NCI-H187 treated with DMSO at 0.1 percent for 48 hours (cell line): ENCODE measurements around the gene IMMP2L.
"Not testable (repeated sequence)": the region's sequence is repeated elsewhere in the genome, so short reads cannot be mapped to it uniquely, and the experiment has no call there.

Source experiments
- DNase-seq: peaks from one replicate; lab custom pipeline; 2025; lab: John Stamatoyannopoulos, UW

Gene IMMP2L

GRCh38 chr7:110721395-110721794, 840.9 kb downstream of the IMMP2L start:
- no peak for DNase-seq

DNA sequence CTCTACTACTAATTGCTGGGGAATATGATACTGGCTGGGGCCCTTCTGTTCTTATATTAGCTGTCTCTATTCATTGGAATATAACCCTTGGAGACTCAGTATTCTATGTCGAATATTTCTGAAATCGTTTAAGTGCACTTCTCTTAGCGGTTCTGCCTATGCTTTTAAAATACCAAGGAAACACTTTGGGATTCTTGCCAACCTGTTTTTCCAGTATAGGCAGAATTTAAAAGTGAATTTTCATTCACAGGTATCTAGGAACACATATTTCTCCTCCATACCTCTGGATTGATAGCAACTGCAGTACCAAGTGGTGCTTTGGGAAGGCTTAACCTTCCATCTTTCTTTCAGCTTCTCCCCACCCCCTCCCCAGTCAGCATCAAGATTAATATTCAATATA, 841.7 kb downstream of the IMMP2L start:
- no peak for DNase-seq

- DNase-seq: no peak
Observed at GRCh38 chr7:110719741-110720140, 842.6 kb downstream of the IMMP2L start.

- DNase-seq: no peak
Observed at GRCh38 chr7:110718503-110719205, 843.6 kb downstream of the IMMP2L start.

GRCh38 chr7:110704225-110704624, 858.1 kb downstream of the IMMP2L start:
- DNase-seq: no peak

DNA sequence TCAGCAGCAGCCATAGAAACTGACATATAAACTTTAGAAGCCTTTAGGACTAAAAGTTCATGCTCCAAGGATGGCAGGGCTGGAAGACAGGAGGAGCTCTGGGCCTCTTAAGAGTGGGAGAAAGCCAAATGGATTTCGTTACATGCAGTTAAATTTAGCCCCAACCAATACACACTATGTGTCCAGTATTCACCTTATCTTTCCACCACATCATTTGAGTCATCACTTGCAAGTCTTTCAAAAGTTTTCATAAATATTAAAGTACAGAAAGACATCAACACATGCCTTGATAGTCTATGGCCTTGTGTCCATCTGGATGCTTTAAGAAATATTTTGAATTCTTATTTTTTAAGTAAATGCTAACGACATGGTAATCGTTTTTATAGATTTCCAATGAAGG, 863.7 kb downstream of the IMMP2L start:
- DNase-seq: no peak

- peak; percentile 49 for DNase-seq
Observed at GRCh38 chr7:110693344-110693743, 868.9 kb downstream of the IMMP2L start.

- no peak for DNase-seq
Observed at GRCh38 chr7:110688908-110689307, 873.4 kb downstream of the IMMP2L start.

DNA sequence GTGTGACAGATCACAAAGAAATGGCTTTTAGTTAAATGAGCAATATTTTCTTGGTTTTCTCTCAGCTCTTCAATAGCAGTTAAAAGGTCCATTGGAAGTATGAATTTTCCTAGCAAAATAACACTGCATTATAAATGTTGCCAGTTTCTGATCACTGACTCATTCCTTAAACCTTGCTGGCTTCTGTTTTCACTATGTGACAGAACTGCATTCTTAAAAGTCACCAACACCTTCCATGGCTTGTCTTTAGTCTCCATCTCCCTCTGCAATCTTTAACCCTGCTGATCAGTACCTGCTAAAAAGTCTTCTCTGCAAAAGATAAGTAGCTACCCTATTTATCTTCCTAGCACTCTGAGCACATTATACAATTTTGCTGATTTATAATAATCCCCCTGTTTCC, 876.4 kb downstream of the IMMP2L start:
- no peak for DNase-seq

- no peak for DNase-seq
Observed at GRCh38 chr7:110681941-110682340, 880.4 kb downstream of the IMMP2L start.

GRCh38 chr7:110677405-110677804, 884.9 kb downstream of the IMMP2L start:
- no peak for DNase-seq

GRCh38 chr7:110676785-110677184, 885.5 kb downstream of the IMMP2L start:
- DNase-seq: no peak

DNA sequence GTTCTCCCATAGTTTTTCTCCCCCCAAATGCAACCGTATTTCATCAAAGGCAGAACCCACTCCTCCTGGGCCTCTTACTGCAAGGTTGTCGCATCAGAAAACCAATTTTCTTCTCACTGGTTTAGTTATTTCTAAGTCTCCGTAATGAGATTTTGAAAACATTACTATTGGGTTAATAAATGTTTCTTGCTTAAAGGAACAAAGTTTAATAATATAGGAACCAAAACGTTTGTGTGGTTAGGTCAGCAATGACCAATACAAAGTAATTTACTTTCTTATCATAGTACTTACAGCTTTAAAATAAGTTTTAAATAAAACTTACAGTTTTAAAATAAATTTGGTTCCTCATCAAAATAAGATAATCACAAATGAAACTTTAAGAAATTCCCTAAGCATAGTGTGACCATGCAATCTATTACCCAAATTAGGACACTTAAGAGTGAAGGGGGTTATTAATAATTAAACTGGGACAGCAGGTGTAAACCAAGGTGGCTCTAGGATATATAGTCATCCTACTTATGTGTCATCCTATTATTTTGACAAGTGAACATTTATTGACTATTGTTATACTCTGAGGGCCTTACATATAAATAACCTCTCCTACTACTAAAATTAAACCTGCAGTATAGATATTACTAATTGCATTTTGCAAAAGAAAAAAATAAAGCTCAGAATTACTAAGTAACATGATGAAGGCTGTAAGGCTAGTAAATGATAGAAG, 886.7 kb downstream of the IMMP2L start:
- no peak for DNase-seq

- no peak for DNase-seq
Observed at GRCh38 chr7:110673148-110673547, 889.1 kb downstream of the IMMP2L start.

DNA sequence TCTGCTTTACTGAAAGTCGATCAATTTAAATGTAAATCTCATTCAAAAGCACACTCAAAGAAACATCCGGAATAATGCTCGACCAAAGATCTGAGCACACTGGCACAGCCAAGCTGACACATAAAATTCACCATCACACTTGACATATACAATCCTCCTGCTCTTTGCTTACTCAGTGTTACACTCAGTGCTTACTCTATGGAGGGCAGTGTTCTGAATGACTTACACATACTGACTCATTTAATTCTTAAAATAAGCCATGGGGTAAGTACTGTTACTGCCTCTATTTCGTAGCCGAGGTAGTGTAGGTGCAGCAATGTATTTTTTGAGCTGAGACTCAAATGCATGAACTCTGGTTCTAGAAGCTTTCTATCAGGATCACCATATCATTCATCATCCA, 892.9 kb downstream of the IMMP2L start:
- DNase-seq: no peak

- DNase-seq: no peak
Observed at GRCh38 chr7:110664803-110665202, 897.5 kb downstream of the IMMP2L start.

GRCh38 chr7:110660637-110661036, 901.7 kb downstream of the IMMP2L start:
- DNase-seq: not testable (repeated sequence)

DNA sequence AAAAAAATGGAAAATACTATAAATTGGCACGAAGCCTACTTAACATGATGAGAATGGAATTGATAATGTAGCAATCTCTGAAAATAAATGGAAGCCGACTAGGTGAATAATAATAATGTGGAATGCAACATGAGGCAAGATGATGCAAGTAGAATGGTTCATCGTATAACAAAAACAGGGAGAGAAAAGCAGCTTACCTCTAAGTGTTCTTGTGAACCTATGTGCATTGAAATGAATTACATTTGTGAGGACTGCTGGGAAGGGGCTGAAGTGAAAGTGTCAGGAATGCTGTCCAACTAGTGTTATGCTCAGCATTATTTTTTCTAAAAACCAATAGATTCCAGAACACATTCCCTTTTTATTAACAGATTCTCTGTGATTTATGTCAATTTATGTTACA, 912.0 kb downstream of the IMMP2L start:
- DNase-seq: no peak

- peak; percentile 4 for DNase-seq
Observed at GRCh38 chr7:110647266-110647665, 915.0 kb downstream of the IMMP2L start.

DNA sequence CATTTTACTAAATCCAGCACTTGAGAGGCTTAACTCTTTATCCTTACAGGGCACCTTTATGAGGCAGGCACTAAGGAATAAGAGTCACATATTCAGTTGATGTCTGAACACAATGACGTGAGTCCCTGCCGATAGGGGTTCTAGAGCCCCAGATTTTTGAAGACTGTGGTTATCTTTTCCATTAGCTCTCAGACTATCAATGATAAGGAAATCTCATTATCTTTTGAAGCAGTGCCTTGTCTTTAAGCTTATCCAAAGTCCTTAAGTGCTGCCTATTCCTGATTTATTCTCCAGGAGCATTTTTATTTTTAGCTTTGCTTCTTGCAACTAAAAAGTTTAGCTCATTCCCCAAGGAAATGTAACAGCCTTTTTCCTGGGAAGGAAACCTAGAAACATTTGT, 915.5 kb downstream of the IMMP2L start:
- no peak for DNase-seq

DNA sequence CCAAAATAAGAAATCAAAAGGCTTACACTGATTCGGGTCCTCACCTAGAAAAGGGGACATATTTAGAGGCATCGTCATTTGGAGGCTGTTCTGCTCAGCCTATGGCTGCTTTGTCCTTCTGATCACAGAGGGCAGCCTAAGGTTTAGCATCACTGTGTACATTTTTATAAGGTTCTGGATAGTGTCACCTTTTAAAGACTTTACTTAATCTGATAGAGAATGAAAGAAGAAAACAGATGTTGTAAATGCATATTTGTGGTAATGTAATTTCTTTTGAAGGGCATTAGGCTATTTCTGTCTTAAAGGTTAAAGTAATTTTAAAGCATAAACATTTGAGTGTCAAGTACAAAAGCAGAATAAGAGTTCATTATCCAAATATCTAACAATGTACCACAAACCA, 916.7 kb downstream of the IMMP2L start:
- DNase-seq: no peak

DNA sequence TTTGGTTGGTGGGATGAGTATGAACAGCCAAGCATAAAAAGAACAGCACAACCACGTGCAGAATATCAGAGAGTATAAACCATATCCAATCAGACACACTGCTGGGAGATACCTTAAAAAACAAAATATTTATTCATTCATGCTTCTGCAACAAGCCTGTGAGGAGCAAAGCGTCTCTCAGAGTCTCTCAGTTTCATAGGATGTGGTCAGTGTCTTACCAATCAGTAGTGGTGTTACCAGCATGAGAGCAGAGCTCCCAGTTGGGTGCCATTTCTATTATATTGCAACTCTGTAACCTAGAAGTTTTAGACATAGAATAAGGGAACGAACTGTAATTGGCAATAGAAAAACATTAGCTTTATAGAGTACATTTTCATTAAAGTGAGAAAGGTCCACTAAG, 917.2 kb downstream of the IMMP2L start:
- no peak for DNase-seq

DNA sequence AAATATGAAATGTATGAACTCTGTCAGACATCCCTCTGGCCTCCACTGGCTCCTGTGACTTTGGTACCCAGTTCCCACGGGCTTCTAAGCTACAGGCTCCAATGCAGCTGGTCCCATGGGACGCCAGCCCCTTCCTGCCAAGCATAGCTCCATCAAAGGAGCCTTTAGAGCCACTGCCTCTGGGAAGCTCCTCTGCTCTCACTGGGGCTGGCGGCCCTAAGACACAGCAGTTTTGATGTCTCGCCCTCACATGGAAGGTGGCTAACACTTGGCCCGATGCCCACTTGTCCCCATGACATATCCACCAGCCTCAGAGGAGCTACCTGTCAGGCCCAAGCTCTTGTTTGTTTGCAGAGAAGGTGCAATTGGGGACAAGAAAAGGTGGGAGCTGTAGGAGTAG, 925.0 kb downstream of the IMMP2L start:
- no peak for DNase-seq

DNA sequence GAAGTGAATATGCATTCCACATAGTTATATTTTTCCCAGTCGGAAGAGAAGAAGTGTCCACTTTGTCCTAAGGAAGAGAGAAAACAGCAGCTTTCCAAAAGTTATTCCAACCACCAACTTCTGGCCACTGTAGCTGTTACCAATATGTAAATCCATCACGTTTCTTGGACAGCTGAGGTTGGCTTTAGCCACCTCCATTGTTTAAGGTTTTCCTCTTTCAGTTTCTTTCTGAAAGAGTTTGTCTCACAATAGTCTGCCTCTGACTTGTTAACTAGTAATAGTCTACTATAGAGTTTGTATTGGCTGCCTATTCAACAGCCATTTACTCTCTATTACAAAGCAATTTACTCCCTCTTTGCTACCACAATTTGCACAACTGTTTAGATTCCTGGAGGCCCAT, 929.0 kb downstream of the IMMP2L start:
- DNase-seq: no peak
